B cell (primary cell): ENCODE data around the gene HIC1. TPM values are rescaled to one million over a fixed set of nuclear protein-coding genes. Genes with fewer than 3 reads are reported as not detected.

Source experiments
- ATAC-seq: fragments of 200-7000 bp; cut with Tn5 transposase; one replicate; pipeline ENCODE4 v1.10.0; 2021; ENCODE audit warnings: low read depth, mild to moderate bottlenecking, moderate number of reproducible peaks, moderate library complexity
- CTCF ChIA-PET: fragments of 350-600 bp; sonication (Branson Sonifier 250); formaldehyde crosslinking; loops from one replicate; lab custom pipeline; 2021; ENCODE audit warnings: antibody characterized with exemption, inconsistent platforms; lab: Charles Lee
- POLR2A ChIA-PET: fragments of 350-600 bp; sonication (Branson Sonifier 250); formaldehyde crosslinking; loops from one replicate; lab custom pipeline; 2021; ENCODE audit warnings: antibody characterized with exemption; lab: Charles Lee
- DNase-seq: peaks from one replicate; pipeline ENCODE4 v3.0.0; 2013
- H2AFZ ChIP-seq: 2 replicates; pipeline ENCODE4 v1.6.1; 2012; ENCODE audit warnings: mild to moderate bottlenecking, low read depth, low read length; ENCODE audit not compliant: insufficient read depth, poor library complexity, severe bottlenecking
- H3K27ac ChIP-seq, 2 donors: 1 replicate in 1 of 2; 2 replicates in 1 of 2; pipeline ENCODE4 v1.5.1; 2012 to 2013; ENCODE audit warnings: low read length in 2 of 2, mild to moderate bottlenecking in 2 of 2, moderate library complexity in 1 of 2
- H3K27me3 ChIP-seq, 4 experiments: fragments of 200-600 bp in 1 of 4; sonication (generic) in 1 of 4; replicated peaks in 1 of 4; 1 replicate in 2 of 4; 2 replicates in 2 of 4; pipeline versions ENCODE4 v1.6.1 to v1.7.0; 2013 to 2016; ENCODE audit warnings: low read length in 3 of 4, mild to moderate bottlenecking in 2 of 4, mixed read lengths in 1 of 4, moderate library complexity in 1 of 4; ENCODE audit not compliant: insufficient read depth in 4 of 4, control insufficient read depth in 3 of 4; ENCODE audit errors: control extremely low read depth in 1 of 4
- H3K36me3 ChIP-seq, 2 experiments: replicated peaks in 1 of 2; 1 replicate in 1 of 2; 2 replicates in 1 of 2; pipeline versions ENCODE4 v1.6.1 to v1.7.1; 2013; ENCODE audit warnings: low read length in 1 of 2; ENCODE audit not compliant: insufficient read depth in 2 of 2, control insufficient read depth in 1 of 2; ENCODE audit errors: control extremely low read depth in 1 of 2, extremely low read depth in 1 of 2
- H3K4me1 ChIP-seq, 2 donors: fragments of 200-600 bp in 1 of 2; sonication (generic) in 1 of 2; 1 replicate in 1 of 2; 2 replicates in 1 of 2; pipeline versions ENCODE4 v1.5.1 to v1.6.1; 2013 to 2017; ENCODE audit warnings: low read length in 2 of 2; ENCODE audit not compliant: control insufficient read depth in 2 of 2, insufficient read depth in 2 of 2
- H3K4me2 ChIP-seq: replicated peaks from 2 replicates; pipeline ENCODE3; 2012; ENCODE audit warnings: mild to moderate bottlenecking, low read depth, low read length; ENCODE audit not compliant: poor library complexity, severe bottlenecking
- H3K4me3 ChIP-seq, 5 experiments: fragments of 200-600 bp in 1 of 5; sonication (generic) in 1 of 5; 1 replicate in 3 of 5; 2 replicates in 2 of 5; pipeline versions ENCODE4 v1.5.1 to v1.7.0; 2011 to 2016; ENCODE audit warnings: low read length in 4 of 5, mild to moderate bottlenecking in 4 of 5, low read depth in 2 of 5, control low read depth in 1 of 5, moderate library complexity in 1 of 5; ENCODE audit not compliant: insufficient read depth in 1 of 5; ENCODE audit errors: control extremely low read depth in 1 of 5, extremely low read depth in 1 of 5
- H3K79me2 ChIP-seq: fragments of 200-600 bp; sonication (generic); one replicate; pipeline ENCODE4 v1.6.0; 2016; ENCODE audit warnings: low read length; ENCODE audit not compliant: control insufficient read depth, insufficient read depth
- H3K9ac ChIP-seq: fragments of 200-600 bp; sonication (generic); 2 replicates; pipeline ENCODE4 v1.6.1; 2017; ENCODE audit warnings: mild to moderate bottlenecking, low read length, moderate library complexity
- H3K9me3 ChIP-seq, 3 donors: one replicate each; pipeline versions ENCODE4 v1.6.1 to v1.7.1; 2013; ENCODE audit warnings: low read length in 2 of 3; ENCODE audit not compliant: control insufficient read depth in 2 of 3, insufficient read depth in 1 of 3; ENCODE audit errors: control extremely low read depth in 1 of 3
- H4K20me1 ChIP-seq: 2 replicates; pipeline ENCODE4 v1.6.0; 2012; ENCODE audit warnings: mild to moderate bottlenecking, low read length; ENCODE audit not compliant: insufficient read depth, control insufficient read depth, poor library complexity, severe bottlenecking
- H3K27ac Mint-ChIP-seq: one replicate; pipeline ENCODE4 v1.8.0; 2021; ENCODE audit warnings: mixed read lengths
- H3K27me3 Mint-ChIP-seq: one replicate; pipeline ENCODE4 v1.8.0; 2021; ENCODE audit warnings: mixed read lengths
- H3K4me1 Mint-ChIP-seq: one replicate; pipeline ENCODE4 v1.8.0; 2021; ENCODE audit warnings: mixed read lengths
- H3K4me3 Mint-ChIP-seq: one replicate; pipeline ENCODE4 v1.8.0; 2021; ENCODE audit warnings: mixed read lengths
- H3K9me3 Mint-ChIP-seq: one replicate; pipeline ENCODE4 v1.8.0; 2022; ENCODE audit warnings: mixed read lengths; ENCODE audit not compliant: insufficient read depth
- EZH2 ChIP-seq: IDR thresholded peaks from 2 replicates; pipeline ENCODE4 v1.6.1; 2012; ENCODE audit warnings: borderline replicate concordance, low read depth, mild to moderate bottlenecking, moderate library complexity, low read length; ENCODE audit not compliant: insufficient read depth, poor library complexity, severe bottlenecking
- WGBS: methylation state at CpG from one replicate; pipeline ENCODE4 v1.1.5; 2013; ENCODE audit warnings: missing lambda C conversion rate; ENCODE audit not compliant: insufficient coverage; 5-methylcytosine and 5-hydroxymethylcytosine counted together
- intact Hi-C: fragments of 100-400 bp; cut with micrococcal nuclease; formaldehyde crosslinking; loops from one replicate; pipeline ENCODE4 v1.10.0; 2022
- polyA plus RNA-seq: library from polyadenylated mRNA; depleted of rRNA; stranded (reverse); fragments of >200 nt; gene quantifications from 2 replicates; pipeline ENCODE4 v1.2.3, GENCODE V29; 2012
- total RNA-seq, 2 donors: library from RNA; stranded (reverse); fragments of 120-200 nt in 1 of 2; gene quantifications; 1 replicate in 1 of 2; 2 replicates in 1 of 2; pipeline versions ENCODE4 v1.2.3 to v1.2.4, GENCODE V29; 2013 to 2022
- TF ChIP-seq, protein P1 (sequence below): fragments of 200-600 bp; IDR thresholded peaks from one replicate; pipeline ENCODE4 v1.8.0; 2022; ENCODE audit warnings: antibody characterized with exemption, mild to moderate bottlenecking

The HIC1 gene
- total and polyA plus RNA-seq, 2 donors (not counting 1 experiment from before 2014, with no cell fraction given), result 0.46 to 1.9 TPM

DNA sequence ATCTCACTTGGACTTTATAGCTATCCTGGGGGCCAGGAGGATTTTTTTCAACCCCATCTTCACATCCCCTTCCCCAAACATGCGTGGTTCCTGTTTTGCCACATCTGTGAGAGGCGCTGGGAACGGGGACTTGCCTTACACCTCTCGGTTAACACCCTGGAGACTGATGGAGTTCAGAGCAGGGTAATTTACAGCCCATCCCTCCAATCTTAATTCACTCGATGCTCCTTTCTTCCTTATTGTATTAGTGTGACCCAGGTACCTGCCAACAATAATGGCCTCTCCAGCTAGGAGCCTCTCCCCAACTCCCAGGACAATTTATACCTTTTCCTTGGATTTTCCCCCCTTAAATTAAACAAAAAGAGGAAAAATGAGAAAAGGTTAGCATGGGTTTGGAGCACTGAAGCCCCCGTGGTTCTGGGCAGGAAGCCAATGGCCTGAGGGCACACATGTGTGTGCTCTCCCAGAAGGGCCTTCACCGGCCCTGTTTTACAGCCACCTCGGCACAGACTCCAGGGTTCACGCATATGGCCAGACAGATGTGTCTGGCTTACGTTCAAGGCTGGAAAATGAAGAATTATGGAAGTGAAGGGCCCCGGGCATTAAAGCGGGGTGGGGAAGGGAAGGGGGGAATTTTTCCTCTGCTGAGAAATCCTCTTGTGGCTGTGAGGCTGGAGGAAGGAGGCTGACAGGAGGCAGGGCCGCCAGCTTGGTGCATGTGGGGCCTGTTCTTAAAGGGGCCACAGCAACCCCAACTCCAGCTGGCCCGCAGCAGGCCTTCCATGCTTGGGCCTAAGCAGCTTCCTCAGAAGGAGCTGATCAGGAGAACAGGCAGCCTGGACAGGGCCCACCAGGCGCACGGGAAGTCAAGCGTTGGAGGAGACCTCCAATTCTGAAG lies 21.4 kb downstream of the HIC1 start:
- Histone ChIP-seq H4K20me1 (no peaks in the 10 kb centered on the region), H3K4me3 (no peak overlapping the region), H3K9ac (no peak overlapping the region), H3K9me3 (no peaks in the 10 kb centered on the region), H3K27me3 (no peaks in the 10 kb centered on the region), H2AFZ (peak overlapping the region; percentile 14), H3K36me3 (peaks cover 2 to 16% of the 10 kb centered on the region in 2 experiments), H3K4me1 (peaks cover 12 to 14% of the 10 kb centered on the region in 2 donors), H3K79me2 (no peaks in the 10 kb centered on the region), H3K4me2 (peak overlapping the region; percentile 0), H3K27ac (no peak overlapping the region)
- ChIA-PET CTCF (interaction anchor here (1.0 kb wide), 2 partner anchors 10 to 21 kb away, joined by 3 read pairs; partner anchors contain the start of gene HIC1), POLR2A (interaction anchor here (0.7 to 1.0 kb wide), 2 partner anchors 11 to 87 kb away, joined by 3 read pairs; no protein-coding TSS in a partner anchor)
- ATAC-seq, result no peak
- Mint-ChIP-seq H3K9me3 (no peaks in the 10 kb centered on the region), H3K4me1 (peaks cover 8% of the 10 kb centered on the region), H3K27ac (no peak overlapping the region), H3K4me3 (no peak overlapping the region), H3K27me3 (no peaks in the 10 kb centered on the region)
- 72% methylated on average over 13 of the region's 17 CpGs for WGBS
- DNase-seq, result no peak
- intact Hi-C loops, result no loop called here
- TF ChIP-seq, protein P1, sequence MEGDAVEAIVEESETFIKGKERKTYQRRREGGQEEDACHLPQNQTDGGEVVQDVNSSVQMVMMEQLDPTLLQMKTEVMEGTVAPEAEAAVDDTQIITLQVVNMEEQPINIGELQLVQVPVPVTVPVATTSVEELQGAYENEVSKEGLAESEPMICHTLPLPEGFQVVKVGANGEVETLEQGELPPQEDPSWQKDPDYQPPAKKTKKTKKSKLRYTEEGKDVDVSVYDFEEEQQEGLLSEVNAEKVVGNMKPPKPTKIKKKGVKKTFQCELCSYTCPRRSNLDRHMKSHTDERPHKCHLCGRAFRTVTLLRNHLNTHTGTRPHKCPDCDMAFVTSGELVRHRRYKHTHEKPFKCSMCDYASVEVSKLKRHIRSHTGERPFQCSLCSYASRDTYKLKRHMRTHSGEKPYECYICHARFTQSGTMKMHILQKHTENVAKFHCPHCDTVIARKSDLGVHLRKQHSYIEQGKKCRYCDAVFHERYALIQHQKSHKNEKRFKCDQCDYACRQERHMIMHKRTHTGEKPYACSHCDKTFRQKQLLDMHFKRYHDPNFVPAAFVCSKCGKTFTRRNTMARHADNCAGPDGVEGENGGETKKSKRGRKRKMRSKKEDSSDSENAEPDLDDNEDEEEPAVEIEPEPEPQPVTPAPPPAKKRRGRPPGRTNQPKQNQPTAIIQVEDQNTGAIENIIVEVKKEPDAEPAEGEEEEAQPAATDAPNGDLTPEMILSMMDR, result no peak
- no peak for TF ChIP-seq EZH2

DNA sequence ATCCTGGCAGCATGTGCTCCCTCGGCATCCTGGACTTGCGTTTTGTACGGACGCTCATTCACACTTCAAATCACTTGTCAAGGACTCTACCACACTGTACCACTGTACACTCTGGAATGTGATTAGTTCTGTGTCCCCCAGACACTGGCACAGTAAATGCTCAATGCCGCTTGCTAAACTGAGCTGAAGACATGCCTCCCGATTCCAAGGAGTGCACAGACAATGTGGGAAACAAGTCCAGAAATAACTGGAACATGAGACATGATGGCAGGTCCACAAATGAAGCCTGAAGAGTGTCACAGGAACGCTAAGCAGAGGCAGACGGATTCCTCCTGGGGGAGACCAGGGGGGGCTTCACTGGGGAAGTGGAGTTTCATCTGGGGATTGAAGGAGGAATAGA lies 22.1 kb downstream of the HIC1 start:
- Mint-ChIP-seq H3K4me1 (peaks cover 6% of the 10 kb centered on the region), H3K27me3 (no peaks in the 10 kb centered on the region), H3K4me3 (no peak overlapping the region), H3K9me3 (no peaks in the 10 kb centered on the region), H3K27ac (no peak overlapping the region)
- no peak overlapping the region for H3K27ac ChIP-seq
- intact Hi-C loops, result no loop called here
- H3K36me3 ChIP-seq, result peaks cover 0 to 22% of the 10 kb centered on the region in 2 experiments
- ChIA-PET POLR2A (no interaction called here), CTCF (interaction anchor here (1.0 kb wide), 1 partner anchor 22 kb away, joined by 3 read pairs; the partner anchor contains the start of gene HIC1)
- no peak overlapping the region for H3K4me2 ChIP-seq
- no peaks in the 10 kb centered on the region for H3K9me3 ChIP-seq
- no peak for ATAC-seq
- DNase-seq, result no peak
- no peaks in the 10 kb centered on the region for H3K27me3 ChIP-seq
- H3K79me2 ChIP-seq, result no peaks in the 10 kb centered on the region
- TF ChIP-seq, protein P1, result no peak
- TF ChIP-seq EZH2, result no peak
- H3K4me3 ChIP-seq, result no peak overlapping the region
- peaks cover 12 to 13% of the 10 kb centered on the region in 2 donors for H3K4me1 ChIP-seq
- H2AFZ ChIP-seq, result no peak overlapping the region
- WGBS, result 100% methylated on average over 8 of the region's 8 CpGs
- H3K9ac ChIP-seq, result no peak overlapping the region
- no peaks in the 10 kb centered on the region for H4K20me1 ChIP-seq
